Endothelial cell (in vitro differentiated cells): ENCODE measurements around the gene SUSD1. TPM values are rescaled to one million over a fixed set of nuclear protein-coding genes. Genes with fewer than 3 reads are reported as not detected.

Experiments used
- DNase-seq: peaks from one replicate; pipeline ENCODE4 v3.0.0; 2021; ENCODE audit warnings: low spot score
- H3K27ac Mint-ChIP-seq: one replicate; pipeline ENCODE4 v1.8.0; 2021; ENCODE audit warnings: mixed read lengths, inconsistent platforms; ENCODE audit not compliant: unreplicated experiment
- H3K27me3 Mint-ChIP-seq: one replicate; pipeline ENCODE4 v1.8.0; 2021; ENCODE audit warnings: mild to moderate bottlenecking, moderate library complexity, mixed read lengths, inconsistent platforms; ENCODE audit not compliant: unreplicated experiment
- H3K36me3 Mint-ChIP-seq: one replicate; pipeline ENCODE4 v1.8.0; 2021; ENCODE audit warnings: mild to moderate bottlenecking, low read depth, mixed read lengths, inconsistent platforms; ENCODE audit not compliant: unreplicated experiment
- H3K4me1 Mint-ChIP-seq: one replicate; pipeline ENCODE4 v1.8.0; 2021; ENCODE audit warnings: mild to moderate bottlenecking, mixed read lengths, inconsistent platforms; ENCODE audit not compliant: unreplicated experiment
- H3K4me3 Mint-ChIP-seq: one replicate; pipeline ENCODE4 v1.8.0; 2021; ENCODE audit warnings: mild to moderate bottlenecking, mixed read lengths, inconsistent platforms; ENCODE audit not compliant: unreplicated experiment
- H3K9me3 Mint-ChIP-seq: one replicate; pipeline ENCODE4 v1.8.0; 2021; ENCODE audit warnings: mixed read lengths, inconsistent platforms; ENCODE audit not compliant: unreplicated experiment
- total RNA-seq: library from RNA; stranded (reverse); fragmentation: NEBNext Ultra II Directional; extraction: Animal tissue kit (Norgen Biotek cat#: 25700); gene quantifications from one replicate; pipeline ENCODE4 v1.2.1, GENCODE V29; 2021; ENCODE audit not compliant: unreplicated experiment
- TF ChIP-seq, protein P1 (sequence below): fragments of 200-600 bp; sonication (generic); IDR thresholded peaks from one replicate; pipeline ENCODE4 v1.5.0; 2021; ENCODE audit warnings: antibody characterized with exemption; ENCODE audit not compliant: unreplicated experiment

The SUSD1 gene
- total RNA-seq, 1 donor from 2014 or later, result 5.7 TPM

DNA sequence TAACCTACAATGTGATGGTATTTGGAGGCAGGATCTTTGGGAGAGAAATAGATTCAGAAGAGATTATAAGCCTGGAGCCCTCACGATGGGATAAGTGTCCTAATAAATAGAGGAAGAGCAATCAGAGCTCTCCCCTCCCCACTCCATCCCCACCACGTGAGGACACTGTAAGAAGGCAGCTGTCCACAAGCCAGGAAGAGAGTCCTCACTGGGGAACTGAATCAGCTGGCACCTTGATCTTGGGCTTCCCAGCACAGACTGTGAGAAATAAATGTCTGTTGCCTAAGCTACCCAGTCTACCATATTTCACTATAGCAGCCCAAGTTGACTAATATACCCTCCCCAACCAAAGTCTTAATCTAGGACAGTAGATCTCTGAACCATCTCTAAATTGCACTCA is 118.1 kb downstream of the SUSD1 start:
- Mint-ChIP-seq H3K4me3 (no peak overlapping the region), H3K4me1 (peaks cover 6% of the 10 kb centered on the region), H3K36me3 (no peaks in the 10 kb centered on the region), H3K27me3 (peaks cover 2% of the 10 kb centered on the region), H3K27ac (no peak overlapping the region), H3K9me3 (no peaks in the 10 kb centered on the region)
- no peak for DNase-seq
- TF ChIP-seq, protein P1, sequence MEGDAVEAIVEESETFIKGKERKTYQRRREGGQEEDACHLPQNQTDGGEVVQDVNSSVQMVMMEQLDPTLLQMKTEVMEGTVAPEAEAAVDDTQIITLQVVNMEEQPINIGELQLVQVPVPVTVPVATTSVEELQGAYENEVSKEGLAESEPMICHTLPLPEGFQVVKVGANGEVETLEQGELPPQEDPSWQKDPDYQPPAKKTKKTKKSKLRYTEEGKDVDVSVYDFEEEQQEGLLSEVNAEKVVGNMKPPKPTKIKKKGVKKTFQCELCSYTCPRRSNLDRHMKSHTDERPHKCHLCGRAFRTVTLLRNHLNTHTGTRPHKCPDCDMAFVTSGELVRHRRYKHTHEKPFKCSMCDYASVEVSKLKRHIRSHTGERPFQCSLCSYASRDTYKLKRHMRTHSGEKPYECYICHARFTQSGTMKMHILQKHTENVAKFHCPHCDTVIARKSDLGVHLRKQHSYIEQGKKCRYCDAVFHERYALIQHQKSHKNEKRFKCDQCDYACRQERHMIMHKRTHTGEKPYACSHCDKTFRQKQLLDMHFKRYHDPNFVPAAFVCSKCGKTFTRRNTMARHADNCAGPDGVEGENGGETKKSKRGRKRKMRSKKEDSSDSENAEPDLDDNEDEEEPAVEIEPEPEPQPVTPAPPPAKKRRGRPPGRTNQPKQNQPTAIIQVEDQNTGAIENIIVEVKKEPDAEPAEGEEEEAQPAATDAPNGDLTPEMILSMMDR, result no peak

DNA sequence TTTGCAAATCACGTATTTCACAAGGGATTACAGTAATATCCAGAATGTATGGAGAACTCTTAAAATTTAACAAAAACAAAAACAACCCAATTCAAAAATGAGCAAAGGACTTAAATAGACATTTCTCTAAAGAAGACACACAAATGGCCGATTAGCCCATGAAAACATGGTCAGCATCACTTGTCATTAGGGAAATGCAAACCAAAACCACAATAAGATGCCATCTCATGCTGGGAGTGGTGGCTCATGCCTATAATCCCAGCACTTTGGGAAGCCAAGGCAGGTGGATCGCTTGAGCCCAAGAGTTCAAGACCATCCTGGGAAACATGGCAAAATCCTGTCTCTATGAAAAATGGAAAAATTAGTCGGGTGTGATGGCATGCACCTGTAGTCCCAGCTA is 120.2 kb downstream of the SUSD1 start:
- H3K4me3 Mint-ChIP-seq, result no peak overlapping the region
- no peaks in the 10 kb centered on the region for H3K9me3 Mint-ChIP-seq
- no peak overlapping the region for H3K27ac Mint-ChIP-seq
- DNase-seq, result no peak
- TF ChIP-seq, protein P1, result no peak
- no peaks in the 10 kb centered on the region for H3K36me3 Mint-ChIP-seq
- H3K4me1 Mint-ChIP-seq, result peaks cover 3% of the 10 kb centered on the region
- H3K27me3 Mint-ChIP-seq, result no peaks in the 10 kb centered on the region

DNA sequence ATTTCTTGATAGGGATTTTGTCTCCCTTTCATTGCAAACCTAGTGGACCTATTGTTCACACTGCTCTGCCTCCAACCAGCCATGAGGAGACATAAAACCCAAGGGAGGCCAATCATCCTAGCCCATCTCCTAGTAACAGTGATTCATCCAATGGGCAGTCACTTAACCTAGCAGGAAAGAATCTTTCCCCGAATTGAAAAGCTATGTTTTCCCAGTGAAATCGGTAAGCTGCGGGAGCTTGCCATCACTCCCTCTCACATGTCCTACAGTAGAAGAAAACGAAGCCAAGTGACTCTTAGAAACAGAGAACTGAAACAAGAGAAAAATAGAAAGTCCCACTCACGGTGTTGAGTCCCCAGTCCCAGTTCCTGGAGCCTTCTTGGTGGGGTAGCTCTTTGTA is 123.3 kb downstream of the SUSD1 start:
- Mint-ChIP-seq H3K27ac (no peak overlapping the region), H3K36me3 (no peaks in the 10 kb centered on the region), H3K27me3 (no peaks in the 10 kb centered on the region), H3K9me3 (no peaks in the 10 kb centered on the region), H3K4me1 (peaks cover 4% of the 10 kb centered on the region), H3K4me3 (no peak overlapping the region)
- TF ChIP-seq, protein P1, result no peak
- no peak for DNase-seq

DNA sequence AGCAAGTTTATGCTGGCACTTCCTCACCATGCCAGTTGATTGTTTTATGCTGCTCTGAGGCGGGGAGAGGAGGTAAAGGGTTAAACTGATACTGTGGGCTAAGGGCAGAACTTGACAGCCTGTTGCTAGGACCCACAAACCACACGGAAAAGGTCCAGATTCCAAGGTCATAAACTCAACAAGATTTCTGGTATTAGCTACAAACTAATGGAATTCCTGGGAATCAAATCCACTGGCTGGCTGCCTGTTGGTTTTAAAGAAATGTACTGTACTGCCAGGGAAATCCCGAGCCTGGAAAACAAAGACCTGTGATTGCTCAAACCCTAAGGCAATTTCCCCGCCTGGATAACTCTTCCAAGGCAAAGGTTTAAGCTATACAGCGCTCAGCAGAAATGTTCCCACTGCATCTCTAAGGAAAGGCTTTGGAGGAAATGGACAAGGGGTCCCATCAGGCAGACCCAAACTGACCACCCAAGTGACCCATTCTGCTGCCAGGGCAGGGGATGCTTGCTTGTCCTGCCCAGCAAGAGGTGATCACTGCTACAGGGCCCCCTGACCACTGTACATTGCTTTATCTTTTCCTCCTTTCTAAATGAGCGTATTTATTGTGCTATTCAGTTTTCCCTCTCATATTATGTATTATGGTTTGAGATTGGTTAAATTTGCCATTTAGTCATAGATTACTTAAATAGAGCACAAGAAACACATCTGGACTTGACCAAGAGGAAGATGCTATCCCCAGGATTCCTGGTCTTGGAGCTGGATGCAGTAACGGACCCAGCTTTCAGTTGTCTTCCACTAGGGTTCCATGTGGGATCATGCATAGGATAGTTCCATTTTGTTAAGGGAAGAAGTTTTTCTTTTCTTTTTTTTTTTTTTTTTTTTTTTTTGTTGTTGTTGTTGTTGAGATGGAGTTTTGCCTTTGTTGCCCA is 124.3 kb downstream of the SUSD1 start:
- Mint-ChIP-seq H3K4me1 (peaks cover 4% of the 10 kb centered on the region), H3K27me3 (no peaks in the 10 kb centered on the region)

More for the DNA sequence above, 124.3 kb downstream of the SUSD1 start:
- TF ChIP-seq, protein P1, result no peak
- Mint-ChIP-seq H3K36me3 (no peaks in the 10 kb centered on the region), H3K27ac (no peak overlapping the region), H3K9me3 (no peaks in the 10 kb centered on the region), H3K4me3 (no peak overlapping the region)
- no peak for DNase-seq
